Mesenchymal stem cell (in vitro differentiated cells and primary cell): ENCODE results near the gene PLBD1.

Experiments
- DNase-seq: peaks from one replicate; pipeline ENCODE4 v3.0.0-alpha.2; 2013
- H2AFZ ChIP-seq: one replicate; pipeline ENCODE4 v1.6.1; 2013; ENCODE audit warnings: low read depth, mild to moderate bottlenecking, control low read depth, inconsistent platforms, low read length, moderate library complexity
- H2AK5ac ChIP-seq: 2 replicates; pipeline ENCODE4 v1.6.1; 2013; ENCODE audit warnings: low read length, moderate library complexity, mild to moderate bottlenecking, inconsistent platforms; ENCODE audit not compliant: severe bottlenecking
- H2BK120ac ChIP-seq: one replicate; pipeline ENCODE4 v1.6.1; 2013; ENCODE audit warnings: low read depth, mild to moderate bottlenecking, inconsistent platforms, low read length, moderate library complexity
- H2BK12ac ChIP-seq, 2 experiments: one replicate each; pipeline ENCODE4 v1.6.1; 2013; ENCODE audit warnings: inconsistent platforms in 2 of 2, low read length in 2 of 2, mild to moderate bottlenecking in 2 of 2, moderate library complexity in 2 of 2, control low read depth in 1 of 2
- H2BK15ac ChIP-seq: one replicate; pipeline ENCODE4 v1.6.1; 2013; ENCODE audit warnings: mild to moderate bottlenecking, low read depth, inconsistent platforms; ENCODE audit not compliant: poor library complexity, severe bottlenecking
- H2BK5ac ChIP-seq: 2 replicates; pipeline ENCODE4 v1.6.1; 2013; ENCODE audit warnings: low read depth, mild to moderate bottlenecking, low read length, control low read depth, inconsistent platforms; ENCODE audit not compliant: poor library complexity, severe bottlenecking
- H3K14ac ChIP-seq, 2 experiments: one replicate each; pipeline ENCODE4 v1.6.1; 2013; ENCODE audit warnings: inconsistent platforms in 2 of 2, low read length in 2 of 2, control low read depth in 1 of 2, mild to moderate bottlenecking in 1 of 2, moderate library complexity in 1 of 2
- H3K18ac ChIP-seq, 2 experiments: one replicate each; pipeline ENCODE4 v1.6.1; 2013; ENCODE audit warnings: inconsistent platforms in 2 of 2, low read length in 2 of 2, control low read depth in 1 of 2, low read depth in 1 of 2, mild to moderate bottlenecking in 1 of 2
- H3K23ac ChIP-seq, 2 experiments: one replicate each; pipeline ENCODE4 v1.6.1; 2013; ENCODE audit warnings: inconsistent platforms in 2 of 2, low read length in 2 of 2, mild to moderate bottlenecking in 2 of 2, moderate library complexity in 2 of 2, control low read depth in 1 of 2
- H3K27ac ChIP-seq: 2 replicates; pipeline ENCODE4 v1.5.1; 2013; ENCODE audit warnings: mild to moderate bottlenecking, moderate library complexity, low read length, control low read depth, inconsistent platforms; ENCODE audit not compliant: poor library complexity, severe bottlenecking
- H3K27me3 ChIP-seq, 2 experiments: 2 replicates each; pipeline versions ENCODE4 v1.6.1 to v1.7.0; 2013; ENCODE audit warnings: low read length in 2 of 2, mild to moderate bottlenecking in 2 of 2, moderate library complexity in 2 of 2, control low read depth in 1 of 2, inconsistent platforms in 1 of 2; ENCODE audit not compliant: control insufficient read depth in 1 of 2, insufficient read depth in 1 of 2
- H3K36me3 ChIP-seq, 2 experiments: 2 replicates each; pipeline versions ENCODE4 v1.6.1 to v1.7.0; 2013; ENCODE audit warnings: low read length in 2 of 2, control low read depth in 1 of 2, inconsistent platforms in 1 of 2, low read depth in 1 of 2, mild to moderate bottlenecking in 1 of 2; ENCODE audit not compliant: insufficient read depth in 2 of 2, control insufficient read depth in 1 of 2
- H3K4ac ChIP-seq, 2 experiments: one replicate each; pipeline ENCODE4 v1.6.1; 2013; ENCODE audit warnings: inconsistent platforms in 2 of 2, low read length in 2 of 2, mild to moderate bottlenecking in 2 of 2, moderate library complexity in 2 of 2, control low read depth in 1 of 2, low read depth in 1 of 2
- H3K4me1 ChIP-seq: 2 replicates; pipeline ENCODE4 v1.6.1; 2013; ENCODE audit warnings: low read depth, low read length, control low read depth; ENCODE audit not compliant: control insufficient read depth, insufficient read depth
- H3K4me2 ChIP-seq: 2 replicates; pipeline ENCODE4 v1.6.1; 2013; ENCODE audit warnings: low read length, mild to moderate bottlenecking, inconsistent platforms; ENCODE audit not compliant: poor library complexity, severe bottlenecking
- H3K4me3 ChIP-seq, 2 experiments: 2 replicates each; pipeline versions ENCODE4 v1.5.1 to v1.7.0; 2013; ENCODE audit warnings: low read length in 2 of 2, mild to moderate bottlenecking in 2 of 2, control low read depth in 1 of 2, low read depth in 1 of 2; ENCODE audit not compliant: insufficient read depth in 1 of 2
- H3K79me1 ChIP-seq: replicated peaks from 2 replicates; pipeline ENCODE4 v1.6.1; 2013; ENCODE audit warnings: mild to moderate bottlenecking, control low read depth, low read length, inconsistent platforms; ENCODE audit not compliant: poor library complexity, severe bottlenecking
- H3K9ac ChIP-seq: 2 replicates; pipeline ENCODE4 v1.7.0; 2013; ENCODE audit warnings: mild to moderate bottlenecking, low read length, moderate library complexity
- H3K9me3 ChIP-seq: 2 replicates; pipeline ENCODE4 v1.7.0; 2013; ENCODE audit warnings: mild to moderate bottlenecking, low read length; ENCODE audit not compliant: control insufficient read depth
- H4K8ac ChIP-seq: one replicate; pipeline ENCODE4 v1.6.1; 2013; ENCODE audit warnings: inconsistent platforms, mild to moderate bottlenecking, low read length, moderate library complexity
- H4K91ac ChIP-seq: one replicate; pipeline ENCODE4 v1.6.1; 2013; ENCODE audit warnings: mild to moderate bottlenecking, low read length, inconsistent platforms
- WGBS: methylation state at CpG from one replicate; pipeline ENCODE4 v1.1.7; 2013; ENCODE audit warnings: mixed read lengths; 5-methylcytosine and 5-hydroxymethylcytosine counted together

Gene PLBD1

GRCh38 chr12:14612250-14612649, 44.6 kb upstream of the PLBD1 start:
- H3K27me3 ChIP-seq = peaks cover 0 to 5% of the 10 kb centered on the region in 2 experiments
- no peak overlapping the region for H2AK5ac ChIP-seq
- no peak overlapping the region for H2BK15ac ChIP-seq
- no peaks in the 10 kb centered on the region for H3K4me1 ChIP-seq
- no peak overlapping the region for H2BK12ac ChIP-seq
- DNase-seq = no peak
- no peak overlapping the region for H2BK120ac ChIP-seq
- no peak overlapping the region for H3K9ac ChIP-seq
- H4K8ac ChIP-seq = no peak overlapping the region
- no peak overlapping the region for H3K23ac ChIP-seq
- H3K27ac ChIP-seq = no peak overlapping the region
- no peak overlapping the region for H2AFZ ChIP-seq
- H2BK5ac ChIP-seq = no peak overlapping the region
- no peak overlapping the region for H4K91ac ChIP-seq
- no peak overlapping the region for H3K18ac ChIP-seq
- no peak overlapping the region for H3K4ac ChIP-seq
- H3K4me2 ChIP-seq = no peak overlapping the region
- peaks cover 13% of the 10 kb centered on the region for H3K9me3 ChIP-seq
- H3K14ac ChIP-seq = no peak overlapping the region
- WGBS = 95% methylated on average over 2 of the region's 3 CpGs
- no peaks in the 10 kb centered on the region for H3K36me3 ChIP-seq
- H3K79me1 ChIP-seq = no peaks in the 10 kb centered on the region
- H3K4me3 ChIP-seq = no peak overlapping the region

DNA sequence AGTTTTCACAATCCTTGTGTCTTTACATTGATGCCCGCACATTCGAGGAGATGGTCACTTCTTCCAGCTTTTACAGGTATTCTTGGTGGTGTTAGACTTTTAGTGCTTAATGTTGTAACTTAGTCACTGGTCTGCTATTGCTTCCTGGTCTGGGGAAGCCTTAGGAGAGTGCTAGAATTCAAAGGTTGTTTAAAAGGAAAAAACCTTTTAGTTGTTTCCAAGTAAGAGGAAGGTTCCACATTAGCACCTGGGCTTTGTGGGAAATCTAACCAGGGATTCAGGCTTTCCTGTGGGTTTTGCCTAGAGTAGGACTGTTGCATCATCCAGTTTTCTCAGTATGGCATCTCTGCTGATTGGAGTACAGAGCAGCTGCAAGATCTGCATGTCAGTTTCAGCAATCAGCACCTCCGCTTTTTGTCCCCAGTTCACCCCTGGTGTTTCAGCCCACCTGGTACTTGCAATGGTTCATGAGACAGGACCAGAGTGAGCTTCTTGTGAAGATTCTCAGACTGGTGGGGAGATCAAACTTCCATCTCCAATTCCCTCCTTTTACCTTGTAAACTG, 44.0 kb upstream of the PLBD1 start:
- H2AFZ ChIP-seq = no peak overlapping the region
- H4K8ac ChIP-seq = no peak overlapping the region
- no peaks in the 10 kb centered on the region for H3K79me1 ChIP-seq
- no peak overlapping the region for H2BK5ac ChIP-seq
- peaks cover 0 to 5% of the 10 kb centered on the region in 2 experiments for H3K27me3 ChIP-seq
- no peak overlapping the region for H3K4me2 ChIP-seq
- H2BK120ac ChIP-seq = no peak overlapping the region
- no peak overlapping the region for H3K9ac ChIP-seq
- H3K14ac ChIP-seq = no peak overlapping the region
- peaks cover 17% of the 10 kb centered on the region for H3K9me3 ChIP-seq
- no peak overlapping the region for H2BK15ac ChIP-seq
- no peak for DNase-seq
- no peaks in the 10 kb centered on the region for H3K36me3 ChIP-seq
- no peak overlapping the region for H3K4ac ChIP-seq
- no peak overlapping the region for H4K91ac ChIP-seq
- H2BK12ac ChIP-seq = no peak overlapping the region
- no peaks in the 10 kb centered on the region for H3K4me1 ChIP-seq
- H3K4me3 ChIP-seq = no peak overlapping the region
- no peak overlapping the region for H3K18ac ChIP-seq
- no peak overlapping the region for H3K23ac ChIP-seq
- 88% methylated on average over 3 of the region's 3 CpGs for WGBS
- H2AK5ac ChIP-seq = no peak overlapping the region
- no peak overlapping the region for H3K27ac ChIP-seq

GRCh38 chr12:14607568-14607967, 39.9 kb upstream of the PLBD1 start:
- no peaks in the 10 kb centered on the region for H3K27me3 ChIP-seq
- peaks cover 54% of the 10 kb centered on the region for H3K9me3 ChIP-seq
- no peaks in the 10 kb centered on the region for H3K36me3 ChIP-seq
- H3K79me1 ChIP-seq = no peaks in the 10 kb centered on the region
- H2BK15ac ChIP-seq = no peak overlapping the region
- no peak overlapping the region for H4K8ac ChIP-seq
- no peak overlapping the region for H3K4me2 ChIP-seq
- H2BK5ac ChIP-seq = no peak overlapping the region
- H3K4me1 ChIP-seq = no peaks in the 10 kb centered on the region
- H3K18ac ChIP-seq = no peak overlapping the region
- H2AFZ ChIP-seq = no peak overlapping the region
- DNase-seq = no peak
- H2BK120ac ChIP-seq = no peak overlapping the region
- no peak overlapping the region for H3K4ac ChIP-seq
- no peak overlapping the region for H3K9ac ChIP-seq
- no peak overlapping the region for H3K14ac ChIP-seq
- no peak overlapping the region for H2AK5ac ChIP-seq
- no peak overlapping the region for H2BK12ac ChIP-seq
- no peak overlapping the region for H4K91ac ChIP-seq
- no peak overlapping the region for H3K4me3 ChIP-seq
- H3K23ac ChIP-seq = no peak overlapping the region
- no peak overlapping the region for H3K27ac ChIP-seq

GRCh38 chr12:14605401-14605989, 37.8 kb upstream of the PLBD1 start:
- no peak overlapping the region for H3K14ac ChIP-seq
- H2BK120ac ChIP-seq = no peak overlapping the region
- H3K27me3 ChIP-seq = no peaks in the 10 kb centered on the region
- no peak overlapping the region for H4K91ac ChIP-seq
- H2BK5ac ChIP-seq = no peak overlapping the region
- no peak overlapping the region for H3K27ac ChIP-seq
- no peak overlapping the region for H2BK15ac ChIP-seq
- no peak for DNase-seq
- no peak overlapping the region for H3K9ac ChIP-seq
- no peaks in the 10 kb centered on the region for H3K36me3 ChIP-seq
- H3K79me1 ChIP-seq = no peaks in the 10 kb centered on the region
- no peak overlapping the region for H3K18ac ChIP-seq
- no peak overlapping the region for H2AK5ac ChIP-seq
- H3K4me2 ChIP-seq = no peak overlapping the region
- H3K4me3 ChIP-seq = no peak overlapping the region
- H4K8ac ChIP-seq = no peak overlapping the region
- no CpG with 5 or more reads among the region's 3 CpGs for WGBS
- no peaks in the 10 kb centered on the region for H3K4me1 ChIP-seq
- no peak overlapping the region for H3K4ac ChIP-seq
- H3K9me3 ChIP-seq = peaks cover 51% of the 10 kb centered on the region
- no peak overlapping the region for H3K23ac ChIP-seq
- H2BK12ac ChIP-seq = no peak overlapping the region
- no peak overlapping the region for H2AFZ ChIP-seq
